HepG2 (cell line): ENCODE results near the gene CAP2.

Experiments used
- ZNF281 ChIP-seq: sonication (generic); formaldehyde crosslinking; IDR thresholded peaks from 2 replicates; pipeline ENCODE4 v1.4.0; 2020; ENCODE audit warnings: missing genetic modification reagents, borderline replicate concordance
- ZNF431 ChIP-seq: sonication (generic); formaldehyde crosslinking; IDR thresholded peaks from 2 replicates; pipeline ENCODE4 v1.9.0; 2022; ENCODE audit warnings: missing genetic modification reagents, low read depth, mild to moderate bottlenecking, borderline replicate concordance
- ZNF570 ChIP-seq: sonication (generic); formaldehyde crosslinking; IDR thresholded peaks from 2 replicates; pipeline ENCODE4 v1.4.0; 2020; ENCODE audit warnings: mild to moderate bottlenecking, missing genetic modification reagents, borderline replicate concordance

GRCh38 chr6:17506962-17507361 is 113.6 kb downstream of the CAP2 start:
- TF ChIP-seq ZNF281 (CRISPR knock-in tag), result no peak
- no peak for TF ChIP-seq ZNF570 (CRISPR knock-in tag)
- TF ChIP-seq ZNF431 (CRISPR knock-in tag), result no peak
